ENCODE data around the gene CCDC146.

- TF ChIP-seq CTCF (conservative IDR thresholded peaks at IDR 0.05; ENCODE audit: low read depth, low read length) (no peak), EZH2 (IDR thresholded peaks at IDR 0.05; ENCODE audit: borderline replicate concordance, low read depth, low read length, poor library complexity, severe bottlenecking) (no peak)
Observed at GRCh38 chr7:77330169-77330882, 207.9 kb downstream of the CCDC146 start.

Measured in A673 (cell line).